HEK293T (cell line): ENCODE data around the gene GOLIM4.

Source experiments
- BHLHE40 ChIP-seq: fragments of 450-650 bp; IDR thresholded peaks from 2 replicates; pipeline ENCODE4 v1.6.1; 2016; ENCODE audit warnings: mild to moderate bottlenecking, moderate library complexity, borderline replicate concordance
- CTBP1 ChIP-seq: fragments of 450-650 bp; IDR thresholded peaks from 2 replicates; pipeline ENCODE4 v1.6.1; 2016; ENCODE audit warnings: borderline replicate concordance
- ELF4 ChIP-seq: fragments of 450-650 bp; IDR thresholded peaks from 2 replicates; pipeline ENCODE4 v1.6.1; 2017; ENCODE audit warnings: antibody characterized with exemption
- FOXK2 ChIP-seq: fragments of 450-650 bp; IDR thresholded peaks from 2 replicates; pipeline ENCODE4 v1.6.1; 2016; ENCODE audit warnings: mild to moderate bottlenecking
- FOXM1 ChIP-seq: fragments of 450-650 bp; IDR thresholded peaks from 2 replicates; pipeline ENCODE4 v1.6.1; 2017; ENCODE audit warnings: mild to moderate bottlenecking, borderline replicate concordance
- HDGF ChIP-seq: fragments of 450-650 bp; IDR thresholded peaks from 2 replicates; pipeline ENCODE4 v1.6.1; 2017; ENCODE audit warnings: antibody characterized with exemption, borderline replicate concordance
- NFRKB ChIP-seq: fragments of 450-650 bp; IDR thresholded peaks from 2 replicates; pipeline ENCODE4 v1.6.1; 2016; ENCODE audit warnings: mild to moderate bottlenecking, moderate library complexity
- SP1 ChIP-seq: fragments of 450-650 bp; IDR thresholded peaks from 2 replicates; pipeline ENCODE4 v1.6.1; 2017
- SUZ12 ChIP-seq: fragments of 450-650 bp; IDR thresholded peaks from 2 replicates; pipeline ENCODE4 v1.6.1; 2016; ENCODE audit warnings: mild to moderate bottlenecking
- TARDBP ChIP-seq: fragments of 450-650 bp; IDR thresholded peaks from 2 replicates; pipeline ENCODE4 v1.6.1; 2016
- ZNF384 ChIP-seq: fragments of 450-650 bp; IDR thresholded peaks from 2 replicates; pipeline ENCODE4 v1.6.1; 2016
- TF ChIP-seq, protein P1 (sequence below): fragments of 450-650 bp; IDR thresholded peaks from 2 replicates; pipeline ENCODE4 v1.6.1; 2016

DNA sequence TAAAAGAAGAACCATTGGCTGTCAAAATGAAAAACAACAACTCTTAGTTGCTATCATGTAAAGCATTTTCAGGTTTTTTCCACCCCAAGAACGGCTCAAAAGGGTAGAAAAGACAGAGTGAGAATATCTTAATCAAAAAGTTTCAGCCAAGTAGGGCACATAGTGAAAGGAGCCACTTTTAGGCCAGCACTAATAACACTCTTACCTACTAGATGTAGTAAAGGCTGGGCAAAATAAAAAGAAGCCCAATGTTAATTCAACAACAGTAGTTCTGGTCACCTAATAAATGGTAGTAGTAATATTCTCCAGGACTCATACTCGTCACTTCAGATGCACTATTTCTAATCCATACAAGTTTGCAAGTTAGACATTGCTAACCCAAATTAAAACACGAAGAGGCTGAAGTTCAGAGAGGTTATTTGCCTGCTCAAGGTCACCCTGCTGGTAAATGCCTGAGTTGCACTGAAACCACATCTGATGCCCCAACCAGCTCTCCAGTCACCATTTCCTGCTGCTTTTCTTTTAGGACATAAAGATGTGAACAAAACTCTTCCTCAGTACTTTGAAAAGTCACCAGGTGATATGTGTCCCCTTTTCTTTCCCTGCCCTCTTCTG, 7.5 kb downstream of the GOLIM4 start:
- TF ChIP-seq SUZ12 (no peak), HDGF (no peak), CTBP1 (no peak), BHLHE40 (no peak), ELF4 (no peak), FOXK2 (no peak), NFRKB (no peak), SP1 (no peak), ZNF384 (no peak), TARDBP (no peak), FOXM1 (no peak)
- TF ChIP-seq, protein P1, sequence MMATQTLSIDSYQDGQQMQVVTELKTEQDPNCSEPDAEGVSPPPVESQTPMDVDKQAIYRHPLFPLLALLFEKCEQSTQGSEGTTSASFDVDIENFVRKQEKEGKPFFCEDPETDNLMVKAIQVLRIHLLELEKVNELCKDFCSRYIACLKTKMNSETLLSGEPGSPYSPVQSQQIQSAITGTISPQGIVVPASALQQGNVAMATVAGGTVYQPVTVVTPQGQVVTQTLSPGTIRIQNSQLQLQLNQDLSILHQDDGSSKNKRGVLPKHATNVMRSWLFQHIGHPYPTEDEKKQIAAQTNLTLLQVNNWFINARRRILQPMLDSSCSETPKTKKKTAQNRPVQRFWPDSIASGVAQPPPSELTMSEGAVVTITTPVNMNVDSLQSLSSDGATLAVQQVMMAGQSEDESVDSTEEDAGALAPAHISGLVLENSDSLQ: no peak
